Dedifferentiated amniotic fluid mesenchymal stem cell (primary cell): Measurements from ENCODE around the gene REC114.
A peak's percentile ranks its signal among the peaks of the same experiment; 100 is the strongest.
"Not testable (repeated sequence)": the region's sequence is repeated elsewhere in the genome, so short reads cannot be mapped to it uniquely, and the experiment has no call there.

Experiments
- DNase-seq: peaks from one replicate; pipeline ENCODE4 v3.0.0-alpha.2; 2016; ENCODE audit errors: extremely low spot score

The REC114 gene

DNA sequence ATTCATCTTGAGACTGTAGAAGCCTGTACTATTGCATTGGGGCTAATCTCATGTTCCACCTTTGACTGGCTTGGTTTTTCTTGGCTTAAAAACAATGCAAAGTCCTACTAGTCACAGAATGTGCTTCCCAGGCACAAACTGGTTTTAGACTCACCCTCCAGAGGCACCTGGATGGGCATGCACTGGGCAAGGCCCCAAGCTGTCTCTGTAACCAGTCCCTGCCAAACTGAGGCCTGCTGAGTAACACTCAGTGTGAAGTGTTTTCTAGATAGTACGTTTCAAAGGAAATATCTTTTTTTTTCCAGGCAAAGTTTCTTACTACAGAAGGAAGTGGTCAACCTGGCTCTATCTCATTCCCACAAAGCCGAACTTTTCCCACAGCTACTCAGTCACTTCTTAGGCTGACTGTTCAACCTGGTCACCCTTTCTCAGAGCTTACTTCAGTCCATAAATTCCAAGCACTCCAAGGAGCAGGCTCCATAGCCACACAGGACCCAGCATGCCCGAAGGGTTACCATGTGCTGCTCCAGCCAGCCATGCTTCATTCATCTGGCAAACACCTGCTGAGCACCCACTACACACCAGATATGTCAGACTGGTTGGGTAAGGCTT is 132.8 kb downstream of the REC114 start:
- no peak for DNase-seq

DNA sequence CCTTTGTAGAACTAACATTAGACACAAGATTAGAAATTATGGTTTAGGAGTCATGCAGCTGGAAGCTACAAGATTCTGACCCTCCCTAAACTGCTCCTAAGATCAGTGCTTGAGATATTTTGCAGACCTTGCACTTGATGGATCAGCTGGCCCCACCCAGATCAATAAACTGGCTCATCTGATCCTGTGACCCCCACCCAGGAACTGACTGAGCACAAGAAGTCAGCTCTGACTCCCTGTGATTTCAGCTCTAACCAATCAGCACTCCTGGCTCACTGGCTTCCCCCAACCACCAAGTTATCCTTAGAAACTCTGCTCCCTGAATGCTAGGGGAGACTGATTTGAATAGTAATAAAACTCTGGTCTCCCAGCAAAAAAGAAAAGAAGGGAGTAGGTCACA is 134.6 kb downstream of the REC114 start:
- not testable (repeated sequence) for DNase-seq

DNA sequence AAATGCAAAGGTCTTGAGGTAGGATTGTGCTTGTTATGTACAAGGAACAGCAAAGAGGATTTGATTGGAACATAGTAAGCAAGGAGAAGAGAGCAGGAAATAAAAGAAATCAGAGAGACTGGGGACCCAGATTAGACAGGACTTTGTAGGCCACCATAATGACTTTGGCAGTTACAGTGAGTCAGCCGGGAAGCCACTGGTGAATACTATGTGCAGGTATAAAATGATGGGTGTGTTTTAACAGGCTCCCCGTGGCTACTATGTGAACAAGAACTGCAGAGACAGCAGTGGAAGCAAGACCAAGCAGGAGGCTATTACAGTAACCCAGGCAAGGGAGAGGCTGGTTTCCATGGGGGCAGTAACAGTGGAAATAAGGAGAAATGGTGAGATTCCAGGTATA is 135.1 kb downstream of the REC114 start:
- no peak for DNase-seq

DNA sequence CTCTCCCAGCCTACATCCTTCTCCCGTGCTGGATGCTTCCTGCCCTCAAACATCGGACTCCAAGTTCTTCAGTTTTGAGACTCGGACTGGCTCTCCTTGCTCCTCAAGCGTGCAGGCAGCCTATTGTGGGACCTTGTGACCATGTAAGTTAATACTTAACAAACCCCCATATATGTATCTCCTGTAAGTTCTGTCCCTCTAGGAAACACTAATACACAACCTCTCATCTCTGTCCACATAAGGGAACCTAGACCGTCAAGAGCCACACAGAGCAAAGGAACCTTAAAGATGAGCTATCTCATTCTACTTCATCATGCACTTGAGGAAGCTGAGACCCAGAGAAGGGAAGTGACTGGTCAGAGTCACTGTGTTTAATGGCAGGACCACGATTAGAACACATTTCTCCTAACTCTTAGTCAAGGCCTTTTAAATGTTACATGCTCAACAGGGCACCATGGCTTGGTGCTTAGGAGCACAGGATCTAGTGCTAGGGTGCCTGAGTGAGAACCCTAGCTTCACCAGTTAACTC is 140.0 kb downstream of the REC114 start:
- DNase-seq = no peak

DNA sequence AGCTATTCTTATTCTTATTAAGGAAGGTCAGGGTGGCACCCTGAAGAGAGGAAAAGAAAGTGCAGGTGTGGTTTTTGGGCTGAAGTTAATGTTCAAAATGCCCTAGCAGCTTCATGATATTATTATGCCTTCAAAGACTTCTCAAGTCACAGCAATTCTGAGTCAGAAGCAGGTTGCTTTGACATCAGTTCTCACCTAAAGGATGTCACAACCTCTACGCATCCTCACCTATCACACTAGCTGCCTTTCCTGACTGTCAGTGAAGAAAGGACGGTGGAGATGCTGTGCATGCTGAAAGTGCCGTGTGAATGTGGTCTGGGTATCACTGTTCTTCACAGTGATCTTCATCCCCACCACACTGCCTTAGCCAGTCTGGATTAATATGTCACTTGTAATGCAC is 140.6 kb downstream of the REC114 start:
- no peak for DNase-seq

DNA sequence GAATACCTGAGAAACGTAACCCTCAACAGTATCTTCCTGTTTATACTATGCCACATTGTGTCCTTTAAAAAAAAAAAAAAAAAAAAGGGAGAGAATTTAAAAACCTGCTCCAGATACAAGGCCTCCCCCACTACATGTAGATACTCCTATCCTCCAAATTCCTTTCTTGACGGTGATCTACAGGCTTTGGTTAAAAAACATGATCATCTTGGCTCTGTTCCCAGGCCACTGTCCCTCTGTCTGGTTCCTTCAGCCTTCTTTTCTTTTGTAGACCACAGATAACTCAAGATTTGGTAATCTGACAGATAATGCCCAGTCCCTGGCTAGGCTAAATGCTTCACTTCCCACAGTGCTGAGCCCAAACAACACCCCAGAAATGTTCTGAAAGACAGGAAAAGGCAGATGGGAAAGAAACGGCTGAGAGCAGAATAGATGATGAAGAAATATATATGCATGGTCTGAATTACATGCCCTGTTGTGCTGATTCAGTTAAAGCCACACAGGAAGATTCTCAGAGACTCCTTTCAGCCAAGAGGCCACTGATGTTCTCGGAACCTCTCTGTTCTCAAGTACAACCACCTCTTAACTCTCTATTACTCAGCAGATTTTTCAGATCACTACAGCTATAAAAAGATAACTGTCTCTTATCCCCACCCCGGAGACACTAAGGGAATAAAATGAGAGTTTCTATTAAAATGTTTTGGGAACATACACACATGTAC is 141.9 kb downstream of the REC114 start:
- no peak for DNase-seq

DNA sequence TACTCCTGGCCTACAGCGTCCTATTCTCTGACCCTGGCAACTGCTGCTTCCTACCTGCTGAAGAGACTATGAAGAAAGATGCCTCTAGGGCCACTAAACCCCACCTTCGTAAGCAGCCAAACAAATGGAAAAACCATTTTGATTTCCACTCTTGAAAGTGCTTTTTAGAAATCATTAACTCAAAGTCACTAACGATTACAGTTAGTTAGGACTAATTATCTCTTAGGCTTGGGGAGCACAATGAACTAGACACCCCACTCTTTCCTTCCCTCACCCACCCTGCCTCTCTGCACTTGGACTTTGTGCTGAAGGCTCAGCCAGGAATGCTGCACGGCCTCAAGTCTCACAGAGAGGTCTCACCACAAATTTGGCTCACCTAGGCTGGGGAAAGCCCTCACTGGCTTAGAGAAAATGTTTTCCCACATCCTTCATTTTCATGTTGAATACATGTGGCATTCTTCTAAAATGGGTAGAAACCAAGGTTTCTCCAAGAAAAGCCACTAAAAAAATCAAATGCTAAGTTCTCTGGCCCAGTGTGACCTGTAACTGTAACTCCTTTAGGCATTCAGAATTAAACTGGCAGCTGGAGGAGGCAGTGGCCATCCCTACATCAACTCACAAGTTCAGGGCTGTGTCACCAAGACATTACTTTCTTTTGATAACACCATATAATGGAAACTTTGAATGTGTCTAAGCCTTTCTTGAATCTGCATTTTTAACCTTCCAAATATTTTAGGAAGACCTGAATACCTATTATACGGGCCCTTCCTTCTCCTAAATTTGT is 143.1 kb downstream of the REC114 start:
- no peak for DNase-seq

DNA sequence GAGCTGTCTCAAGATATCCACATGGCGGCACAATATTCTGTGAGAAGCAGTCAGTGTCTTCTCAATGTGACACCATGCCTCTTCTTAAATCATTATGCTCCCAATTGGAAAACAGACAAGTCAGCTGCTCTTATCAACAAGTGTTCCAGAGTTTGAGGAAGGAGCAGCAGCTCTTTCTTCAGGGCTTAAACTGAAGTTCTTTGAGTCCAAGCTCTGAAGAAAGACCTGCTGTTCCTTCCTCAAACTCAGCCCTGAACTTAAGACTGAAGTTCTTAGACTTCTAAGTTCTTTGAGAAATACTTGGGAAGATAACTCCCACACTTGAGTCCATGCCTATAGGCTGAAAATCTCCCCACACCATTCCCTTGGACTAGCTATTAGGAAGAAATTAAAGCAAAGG is 146.8 kb downstream of the REC114 start:
- DNase-seq = no peak

DNA sequence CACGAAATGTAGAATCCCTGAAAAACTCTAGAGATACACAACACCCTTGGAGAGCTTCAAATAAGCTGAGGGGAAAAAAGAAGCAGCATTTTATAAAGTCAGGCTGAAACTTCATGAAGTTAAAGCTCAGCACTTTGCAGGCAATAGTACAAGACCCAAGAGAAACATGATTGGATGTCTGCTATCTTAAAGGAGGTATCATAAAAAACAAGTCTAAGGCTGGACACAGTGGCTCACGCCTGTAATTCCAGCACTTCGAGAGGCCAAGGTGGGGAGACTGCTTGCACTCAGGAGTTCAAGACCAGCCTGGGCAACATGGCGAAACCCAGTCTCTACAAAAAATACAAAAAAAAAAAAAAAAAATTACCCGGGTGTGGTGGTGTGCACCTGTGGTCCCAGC is 147.3 kb downstream of the REC114 start:
- DNase-seq = no peak

DNA sequence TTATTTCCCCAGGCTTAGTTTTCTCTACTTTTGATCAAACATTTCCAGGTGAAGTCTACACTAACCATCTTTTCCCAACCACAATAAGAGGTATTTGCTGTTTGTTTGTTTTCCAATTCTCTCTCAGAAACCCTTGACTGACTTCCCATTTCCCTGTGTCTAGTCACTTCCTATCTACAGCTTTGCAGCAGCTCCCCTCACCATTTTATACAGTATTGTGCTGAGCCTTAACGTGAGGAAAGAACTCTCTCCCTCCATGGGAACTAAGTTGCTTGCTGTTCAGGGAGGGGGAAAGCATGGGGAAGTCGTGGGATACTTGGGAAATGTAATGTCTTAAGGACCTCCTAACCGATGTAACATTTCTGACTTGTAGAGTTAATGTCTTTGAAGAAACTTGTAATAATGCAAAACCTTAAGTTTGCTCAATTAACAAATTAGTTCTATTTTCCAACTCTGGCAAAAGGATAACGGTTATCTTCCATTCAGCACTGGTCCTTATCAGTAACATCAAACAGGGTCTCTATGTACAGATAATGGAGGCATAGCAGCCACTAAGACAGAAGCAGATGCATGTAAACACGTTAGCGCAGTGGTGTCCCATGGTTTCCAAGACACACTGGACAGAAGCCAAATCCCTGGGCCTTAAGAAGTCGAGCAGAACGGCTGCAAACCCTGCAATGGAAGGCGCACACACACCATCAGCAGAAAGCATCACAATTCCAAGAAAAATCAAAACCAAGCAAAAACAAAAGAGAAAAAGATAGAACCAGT is 150.5 kb downstream of the REC114 start:
- no peak for DNase-seq

DNA sequence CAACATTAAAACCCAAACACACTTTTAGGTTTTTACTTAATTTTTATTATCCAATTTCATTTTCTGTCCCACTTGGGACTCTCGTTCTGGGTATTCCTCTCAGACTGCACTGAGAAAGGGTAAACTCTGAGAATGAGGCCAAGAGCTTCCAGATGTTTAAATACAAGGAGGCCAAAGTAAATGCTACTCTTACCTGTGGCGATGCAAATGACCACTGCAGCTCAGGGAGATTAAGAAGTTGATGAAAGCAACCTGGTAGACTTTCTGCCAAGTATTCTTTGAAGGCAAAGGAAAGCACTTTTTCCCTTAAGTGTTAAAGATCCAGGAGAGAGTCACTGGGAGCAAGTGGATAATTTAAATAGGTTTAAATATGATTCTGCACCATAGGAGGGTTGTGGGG is 151.1 kb downstream of the REC114 start:
- no peak for DNase-seq

DNA sequence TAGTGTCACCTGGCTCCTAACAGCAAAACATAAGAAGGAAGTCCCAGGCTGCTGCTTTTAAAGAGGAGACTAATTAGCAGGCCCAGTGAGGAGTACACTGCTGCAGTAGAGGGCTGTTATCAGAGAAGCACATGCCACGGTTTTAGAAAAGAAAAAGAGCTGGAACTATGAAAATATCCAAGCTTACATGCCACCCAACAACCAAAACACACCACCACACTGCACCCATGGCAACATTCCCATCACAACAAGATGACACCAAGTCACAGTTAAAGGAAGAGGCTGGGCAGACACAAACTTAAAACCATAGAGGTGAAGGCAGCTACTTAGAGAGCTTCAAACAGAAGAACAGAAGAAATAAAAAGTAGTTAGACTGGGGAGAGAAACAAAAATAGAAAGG is 153.2 kb downstream of the REC114 start:
- DNase-seq = no peak

DNA sequence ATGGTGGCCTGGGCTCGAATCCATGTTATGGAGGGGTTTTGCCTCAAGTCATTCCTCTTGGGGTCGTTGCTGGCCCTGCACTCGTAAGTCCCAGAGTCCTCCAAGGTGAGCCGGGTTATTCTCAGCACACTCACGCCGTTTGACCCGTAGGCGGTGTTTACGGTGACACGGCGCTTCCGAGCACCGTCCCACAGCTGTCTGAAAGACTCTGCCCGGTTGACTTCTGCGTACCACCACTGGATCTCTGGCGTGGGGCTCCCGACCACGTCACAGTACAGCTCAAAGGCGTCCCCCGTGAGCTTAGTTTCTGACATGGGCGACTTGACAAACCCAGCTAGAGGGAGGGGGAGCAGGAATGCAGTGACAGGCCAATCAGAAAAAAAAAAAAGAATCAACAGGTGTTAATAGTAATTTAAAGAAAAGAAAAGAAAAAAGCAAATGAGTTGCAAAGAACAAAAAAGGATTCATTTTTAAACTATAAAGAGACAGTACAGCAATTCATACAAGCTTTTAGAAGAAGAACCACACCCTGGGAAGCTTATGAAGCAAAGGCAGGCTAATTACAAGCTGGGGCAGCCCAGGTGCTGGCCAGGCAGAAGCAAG is 154.2 kb downstream of the REC114 start:
- DNase-seq = no peak

DNA sequence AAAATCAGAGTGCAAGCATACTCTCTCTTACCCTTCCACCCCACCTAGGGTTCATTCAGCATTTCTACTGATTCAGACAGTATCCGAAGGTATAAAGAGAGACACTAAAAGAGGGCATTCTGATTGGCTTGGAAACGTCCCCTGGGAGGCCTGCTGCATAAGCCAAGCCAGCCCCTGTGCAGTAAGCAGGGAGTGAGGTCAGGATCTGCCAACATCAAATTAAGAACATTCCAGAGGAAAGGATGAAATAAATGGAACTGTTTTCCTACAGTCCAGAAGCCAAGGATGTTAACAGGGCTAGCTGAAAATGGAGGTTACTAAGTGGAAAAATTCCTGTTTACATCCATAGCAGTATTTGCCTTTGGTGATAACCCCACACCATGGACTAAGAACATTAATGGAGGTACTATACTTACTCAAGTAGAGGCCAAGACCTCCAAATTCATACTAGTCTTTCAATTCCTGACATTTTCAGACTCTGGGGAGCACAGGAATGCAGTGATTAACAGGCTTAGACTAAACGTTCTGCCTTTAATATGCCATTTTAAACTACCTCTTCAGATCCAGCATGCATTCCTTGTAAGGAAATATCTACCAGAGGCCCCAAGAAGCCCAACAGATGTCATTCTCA is 155.7 kb downstream of the REC114 start:
- DNase-seq = peak; percentile 24

DNA sequence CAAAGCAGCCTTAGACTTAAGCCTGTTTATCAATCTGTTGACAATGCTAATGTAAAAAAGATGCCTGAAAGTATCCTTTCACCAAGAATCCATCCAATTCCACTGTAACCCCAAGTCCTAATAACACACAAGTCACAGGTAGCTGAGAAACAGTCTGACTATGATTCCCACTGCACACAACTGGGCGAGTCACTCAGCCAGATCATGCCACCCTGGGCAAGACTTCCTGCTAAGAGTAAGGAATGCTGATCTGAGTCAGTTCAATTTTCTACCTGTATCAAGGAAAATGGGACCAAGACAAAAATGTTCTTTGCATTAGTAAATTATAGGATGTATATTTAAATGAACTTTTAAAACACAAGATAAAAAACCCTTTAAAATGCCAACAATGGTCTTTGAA is 157.0 kb downstream of the REC114 start:
- DNase-seq = no peak

DNA sequence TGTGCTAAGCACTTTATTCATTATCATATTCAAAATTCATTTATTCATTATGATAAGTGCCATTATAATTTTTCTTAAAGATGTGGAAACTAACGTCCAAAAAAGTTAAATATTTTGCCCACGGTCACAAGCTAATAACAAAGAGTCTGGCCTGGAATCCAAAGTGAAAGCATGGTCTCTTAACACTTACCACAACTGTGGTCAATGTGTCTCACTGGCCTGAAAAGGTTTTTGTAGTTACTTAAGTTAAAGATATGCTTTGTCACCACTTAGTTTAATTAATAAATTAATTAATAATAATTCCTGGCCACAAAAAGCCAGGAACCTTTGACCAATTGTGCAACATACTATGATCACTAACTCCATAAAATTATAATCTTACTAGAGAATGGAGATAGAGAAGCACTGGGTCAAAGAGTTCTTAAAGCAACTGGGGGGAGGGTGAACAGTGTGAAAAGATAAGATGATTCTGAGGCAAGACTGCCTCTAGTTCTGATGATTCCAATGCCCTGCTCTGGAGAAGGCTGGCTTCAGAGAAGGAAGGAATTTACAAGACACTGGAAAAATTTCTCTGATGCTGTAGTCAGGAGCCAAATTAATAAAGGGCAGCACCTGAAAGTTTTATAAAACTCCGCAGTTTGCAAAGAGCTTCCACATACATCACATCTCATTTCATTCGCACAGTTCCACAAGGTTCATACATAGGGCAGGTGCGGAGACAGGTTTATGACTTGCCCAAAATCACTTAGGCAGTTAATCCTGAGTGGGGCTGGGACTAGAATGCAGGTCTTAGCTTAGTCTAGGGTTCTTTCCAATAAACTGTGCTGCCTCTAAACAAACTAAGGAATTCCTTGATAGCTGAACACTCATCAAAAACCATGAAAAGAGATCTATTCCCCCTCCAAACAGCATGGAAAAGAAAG is 157.7 kb downstream of the REC114 start:
- DNase-seq = no peak

DNA sequence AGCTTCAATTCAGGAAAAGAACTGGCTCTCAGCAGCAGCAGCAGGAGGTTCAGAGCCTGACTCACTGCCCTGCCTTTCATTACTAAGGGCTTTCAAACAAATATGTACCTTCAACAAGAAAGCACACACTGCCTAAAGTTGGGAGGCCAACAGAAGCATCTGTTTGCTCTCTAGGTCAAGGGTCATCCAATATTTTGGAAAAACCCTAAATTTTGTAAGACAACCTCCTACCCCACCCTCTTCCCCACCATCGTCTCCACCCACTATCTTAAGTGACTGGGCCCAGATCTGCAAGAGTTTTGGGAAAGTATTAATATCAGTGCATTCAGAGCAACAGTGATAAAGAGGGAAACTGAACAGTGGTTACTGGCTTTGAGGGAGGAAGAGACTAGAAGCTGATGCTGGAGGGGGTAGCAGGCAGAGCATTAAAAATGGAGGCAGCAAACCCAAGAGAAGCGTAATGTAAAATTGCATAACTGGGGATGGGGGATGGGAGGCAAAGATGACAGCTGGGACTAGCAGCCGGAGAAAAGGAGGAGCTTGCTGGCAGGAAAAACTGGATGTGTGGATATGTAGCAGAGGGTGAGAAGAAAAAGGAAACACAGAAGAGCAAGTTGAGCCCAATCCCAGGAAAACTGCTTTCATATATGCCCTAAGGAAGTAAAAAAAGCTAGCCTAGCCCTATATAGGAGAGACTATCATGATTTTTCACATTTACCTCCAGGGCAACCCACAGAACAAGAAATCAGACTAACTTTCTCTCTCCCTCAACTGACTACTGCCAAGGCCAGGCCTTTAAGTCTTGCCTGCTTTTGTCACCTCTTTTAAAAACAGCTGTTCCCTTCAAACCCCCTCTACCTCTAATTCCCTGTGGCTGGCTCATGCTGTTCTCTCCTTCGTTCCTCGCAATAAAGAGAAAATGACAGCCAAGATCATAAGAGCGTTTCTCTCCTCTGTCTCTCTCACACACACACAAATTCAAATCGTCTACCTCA is 158.8 kb downstream of the REC114 start:
- no peak for DNase-seq

DNA sequence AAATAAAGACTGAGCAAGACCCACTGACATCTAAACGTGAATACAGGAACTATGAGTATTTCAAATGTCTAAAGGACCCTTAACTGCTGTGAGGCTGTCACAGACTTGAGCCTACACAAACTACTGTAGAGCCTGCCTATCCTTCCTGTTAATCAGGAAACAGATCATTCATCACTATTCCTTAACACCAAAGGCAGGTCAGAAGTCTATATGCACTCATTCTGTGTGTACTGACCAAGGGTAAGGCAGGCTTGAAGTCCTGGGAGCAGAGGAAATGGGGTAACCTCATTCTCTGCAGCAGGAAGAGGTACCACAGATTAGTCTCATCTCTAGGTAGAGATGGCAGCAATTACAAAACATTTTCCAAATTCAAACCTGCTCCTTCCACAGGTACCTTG is 159.5 kb downstream of the REC114 start:
- DNase-seq = no peak

DNA sequence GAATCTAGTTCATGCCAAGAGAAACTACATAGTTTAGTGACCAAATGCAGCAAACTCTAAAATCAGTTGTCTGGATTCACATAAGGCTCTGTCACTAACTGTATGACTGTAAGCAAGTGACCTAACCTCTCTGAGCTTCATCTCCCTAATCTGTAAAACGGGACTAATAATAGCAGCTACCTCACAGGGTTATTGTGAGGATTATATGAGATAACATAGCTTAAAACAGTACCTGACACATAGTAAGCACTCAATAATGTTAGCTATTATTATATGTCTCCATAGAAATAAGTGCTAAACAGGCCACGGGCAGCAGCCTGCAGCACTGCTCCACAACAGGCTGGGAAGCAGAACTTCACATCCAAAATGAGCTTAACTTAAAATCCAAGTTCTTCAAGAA is 160.0 kb downstream of the REC114 start:
- no peak for DNase-seq
